ENCODE data around the gene CASZ1.

DNA sequence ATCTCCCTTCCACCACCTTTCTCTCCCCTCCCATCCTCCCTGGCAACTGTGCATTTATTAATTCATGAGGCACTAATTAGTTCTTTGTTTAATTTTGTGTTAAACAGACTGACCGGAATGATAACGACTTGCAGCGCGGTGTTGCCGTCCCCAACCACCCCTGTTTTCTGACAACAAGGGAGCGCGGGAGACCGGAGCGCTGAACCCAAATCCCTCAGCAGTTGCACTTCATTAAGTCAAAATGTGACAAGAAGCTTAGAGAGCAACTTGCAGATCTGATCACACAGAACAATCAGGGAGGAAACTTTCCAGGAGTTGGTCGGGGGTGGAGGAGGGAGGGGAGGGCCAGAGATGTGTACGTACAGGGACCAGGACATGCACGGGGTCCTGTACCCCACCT is 89.2 kb downstream of the CASZ1 start:
- TF ChIP-seq, protein P1, sequence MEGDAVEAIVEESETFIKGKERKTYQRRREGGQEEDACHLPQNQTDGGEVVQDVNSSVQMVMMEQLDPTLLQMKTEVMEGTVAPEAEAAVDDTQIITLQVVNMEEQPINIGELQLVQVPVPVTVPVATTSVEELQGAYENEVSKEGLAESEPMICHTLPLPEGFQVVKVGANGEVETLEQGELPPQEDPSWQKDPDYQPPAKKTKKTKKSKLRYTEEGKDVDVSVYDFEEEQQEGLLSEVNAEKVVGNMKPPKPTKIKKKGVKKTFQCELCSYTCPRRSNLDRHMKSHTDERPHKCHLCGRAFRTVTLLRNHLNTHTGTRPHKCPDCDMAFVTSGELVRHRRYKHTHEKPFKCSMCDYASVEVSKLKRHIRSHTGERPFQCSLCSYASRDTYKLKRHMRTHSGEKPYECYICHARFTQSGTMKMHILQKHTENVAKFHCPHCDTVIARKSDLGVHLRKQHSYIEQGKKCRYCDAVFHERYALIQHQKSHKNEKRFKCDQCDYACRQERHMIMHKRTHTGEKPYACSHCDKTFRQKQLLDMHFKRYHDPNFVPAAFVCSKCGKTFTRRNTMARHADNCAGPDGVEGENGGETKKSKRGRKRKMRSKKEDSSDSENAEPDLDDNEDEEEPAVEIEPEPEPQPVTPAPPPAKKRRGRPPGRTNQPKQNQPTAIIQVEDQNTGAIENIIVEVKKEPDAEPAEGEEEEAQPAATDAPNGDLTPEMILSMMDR (IDR thresholded peaks at IDR 0.05) = no peak
- TF ChIP-seq POLR2A (IDR thresholded peaks at IDR 0.05) = no peak

Data from esophagus squamous epithelium (tissue), 4 donors.